Omental fat pad (tissue), 4 donors: Measurements from ENCODE around the gene ANKLE1. TPM values are rescaled to one million over a fixed set of nuclear protein-coding genes. Genes with fewer than 3 reads are reported as not detected.
"Not testable (repeated sequence)": the region's sequence is repeated elsewhere in the genome, so short reads cannot be mapped to it uniquely, and the experiment has no call there.

Experiments used
- ATAC-seq: fragments of 150-250 bp; one replicate; pipeline ENCODE4 v1.9.1; 2016; ENCODE audit warnings: mild to moderate bottlenecking, moderate library complexity; ENCODE audit not compliant: low FRiP score
- DNase-seq: peaks from one replicate; pipeline ENCODE4 v3.0.0-alpha.2; 2019; ENCODE audit warnings: low spot score
- CTCF ChIP-seq, 3 donors: fragments of 450-650 bp; IDR thresholded peaks; one replicate each; pipeline ENCODE4 v1.5.1; 2016 to 2017; ENCODE audit warnings: antibody characterized with exemption in 3 of 3, mild to moderate bottlenecking in 3 of 3, moderate library complexity in 2 of 3
- total RNA-seq, 4 donors: library from RNA; depleted of rRNA; stranded (reverse); fragments of >200 nt; gene quantifications; one replicate each; pipeline ENCODE4 v1.1.0, GENCODE V29; 2016

Gene ANKLE1
- total RNA-seq, 4 donors from 2014 or later, result 0.47 to 0.82 (median 0.52) TPM

- ATAC-seq (peak; percentile 99), DNase-seq (peak; percentile 92)
- peak in 1 of 3 donors; percentile 31 for TF ChIP-seq CTCF (IDR thresholded peaks at IDR 0.05)
These were observed 14.5 kb upstream of the ANKLE1 start, which contains the start of gene BABAM1 for GRCh38 chr19:17266975-17267788. Gene BABAM1 (plus strand): TSS chr19:17267443. CDS start chr19:17268807, 1,364 bp downstream.

- no peak for DNase-seq
- ATAC-seq, result no peak
- TF ChIP-seq CTCF (IDR thresholded peaks at IDR 0.05), result no peak
These were observed 12.9 kb upstream of the ANKLE1 start for GRCh38 chr19:17268754-17269153.

- ATAC-seq, DNase-seq: not testable (repeated sequence)
These were observed 6.8 kb upstream of the ANKLE1 start for GRCh38 chr19:17274892-17275291.

GRCh38 chr19:17275441-17276175 is 6.1 kb upstream of the ANKLE1 start:
- DNase-seq (no peak), ATAC-seq (no peak)
- TF ChIP-seq CTCF (IDR thresholded peaks at IDR 0.05), result no peak

GRCh38 chr19:17279436-17279835 is 2.3 kb upstream of the ANKLE1 start:
- DNase-seq (no peak), ATAC-seq (no peak)
- no peak for TF ChIP-seq CTCF (IDR thresholded peaks at IDR 0.05)

GRCh38 chr19:17282488-17283125 is 906 bp downstream of the ANKLE1 start:
- DNase-seq, result peak; percentile 72
- peak; percentile 86 for ATAC-seq
- peak in 1 of 3 donors; percentile 85 for TF ChIP-seq CTCF (IDR thresholded peaks at IDR 0.05)

- no peak for DNase-seq
- no peak for TF ChIP-seq CTCF (IDR thresholded peaks at IDR 0.05)
- no peak for ATAC-seq
These were observed 1.8 kb downstream of the ANKLE1 start for GRCh38 chr19:17283504-17283996.
